Left ventricle myocardium superior (tissue), 1 donor: ENCODE results near the gene TMEM201. TPM values are rescaled to one million over a fixed set of nuclear protein-coding genes. Genes with fewer than 3 reads are reported as not detected.
"Not testable (repeated sequence)": the region's sequence is repeated elsewhere in the genome, so short reads cannot be mapped to it uniquely, and the experiment has no call there.

Experiments
- ATAC-seq: fragments of 200-7000 bp; cut with Tn5 transposase; one replicate; pipeline ENCODE4 v1.9.1; 2020; ENCODE audit warnings: mild to moderate bottlenecking, moderate library complexity
- DNase-seq: peaks from one replicate; pipeline ENCODE4 v3.0.0-alpha.2; 2020
- intact Hi-C: fragments of 100-400 bp; cut with micrococcal nuclease; formaldehyde crosslinking; loops from one replicate; pipeline ENCODE4 v1.11.0; 2022
- total RNA-seq: library from RNA; stranded (reverse); fragmentation: NEBNext Ultra II Directional; extraction: Animal tissue kit (Norgen Biotek cat#: 25700); gene quantifications from one replicate; pipeline ENCODE4 v1.2.1, GENCODE V29; 2021
- donor health status: DM: no; HTN: yes; CAD: no; lungs with severe emphysema.

Gene TMEM201
- total RNA-seq, 1 donor from 2014 or later, result 20.8 TPM

GRCh38 chr1:9612162-9612845 lies 23.6 kb downstream of the TMEM201 start:
- DNase-seq, result no peak
- no peak for ATAC-seq
- intact Hi-C loops, result no loop called here

DNA sequence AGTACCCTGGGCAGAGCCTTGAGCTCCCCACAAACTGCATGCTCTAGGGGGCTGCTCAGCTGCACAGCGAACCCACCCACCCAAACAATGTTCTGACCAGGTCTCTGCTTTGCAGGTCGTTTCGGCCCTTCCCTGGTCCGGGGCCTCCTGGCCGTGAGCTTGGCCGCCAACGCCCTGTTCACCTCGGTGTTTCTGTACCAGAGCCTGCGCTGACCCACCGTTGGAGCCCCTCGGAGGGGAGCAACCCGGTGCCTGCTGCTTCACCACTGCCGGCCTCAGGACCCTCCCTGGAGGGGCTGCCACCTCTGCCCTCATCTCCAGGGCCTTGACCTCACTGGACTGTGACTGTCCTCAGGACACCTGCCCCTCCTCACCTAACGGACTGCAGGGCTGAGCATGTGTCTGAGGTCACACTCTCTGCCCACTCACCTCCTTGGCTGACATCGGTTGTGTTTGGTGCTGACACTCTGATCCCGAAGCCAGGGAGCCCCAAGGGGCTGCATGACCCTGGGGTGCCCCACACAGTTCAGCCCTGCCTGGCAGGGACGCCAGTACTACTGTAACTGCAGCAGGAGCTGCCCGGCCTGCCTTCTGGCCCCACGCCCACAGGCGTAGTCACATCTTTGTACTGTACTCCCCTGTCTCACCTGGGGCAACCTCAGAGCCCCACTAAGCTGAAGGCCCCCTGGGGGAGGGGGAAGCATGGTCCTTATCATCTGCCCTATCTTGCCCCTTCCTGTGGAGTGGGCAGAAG lies 24.3 kb downstream of the TMEM201 start:
- intact Hi-C loops, result no loop called here
- no peak for ATAC-seq

DNA sequence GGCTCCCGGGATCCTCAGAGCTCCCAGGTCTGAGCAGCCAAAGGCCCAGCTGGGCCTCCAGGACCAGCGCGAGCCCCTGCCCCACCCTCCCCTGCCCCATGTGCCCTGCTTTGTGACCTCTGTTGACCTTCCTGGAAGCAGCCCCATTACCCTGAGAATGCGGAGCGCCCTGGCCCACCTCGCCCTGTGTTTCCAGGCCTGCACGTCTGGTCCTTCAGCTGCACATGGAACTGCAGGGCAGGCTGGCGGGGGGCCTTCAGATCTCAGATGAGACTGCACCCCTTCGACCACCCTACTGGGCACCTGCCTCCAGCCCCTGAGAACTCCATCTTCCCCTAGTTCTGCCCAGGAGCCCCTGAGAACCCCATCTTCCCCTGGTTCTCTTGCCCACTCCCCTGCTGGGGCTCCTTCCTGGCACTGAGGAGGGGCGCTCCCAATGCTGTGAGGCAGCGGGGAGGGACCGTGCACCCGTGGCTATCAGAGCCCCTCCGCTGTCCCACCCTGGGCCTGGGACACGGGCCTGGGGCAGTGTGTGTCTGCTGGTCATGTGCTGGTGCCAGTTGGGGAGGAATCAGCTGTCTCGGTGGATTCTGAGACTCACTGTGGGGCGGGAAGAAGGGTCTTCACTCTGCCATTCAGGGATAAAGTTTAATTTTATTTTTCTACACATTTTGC lies 25.1 kb downstream of the TMEM201 start:
- no peak for ATAC-seq
- intact Hi-C loops, result no loop called here
- DNase-seq, result no peak

More for the DNA sequence above, 24.3 kb downstream of the TMEM201 start:
- no peak for DNase-seq

GRCh38 chr1:9615316-9616063 lies 26.8 kb downstream of the TMEM201 start:
- ATAC-seq (peak; percentile 55), DNase-seq (peak; percentile 60)

GRCh38 chr1:9618909-9619679 lies 30.4 kb downstream of the TMEM201 start:
- ATAC-seq, result no peak
- no peak for DNase-seq
- intact Hi-C loops, result no loop called here

More at GRCh38 chr1:9615316-9616063, 26.8 kb downstream of the TMEM201 start:
- intact Hi-C loops, result no loop called here

DNA sequence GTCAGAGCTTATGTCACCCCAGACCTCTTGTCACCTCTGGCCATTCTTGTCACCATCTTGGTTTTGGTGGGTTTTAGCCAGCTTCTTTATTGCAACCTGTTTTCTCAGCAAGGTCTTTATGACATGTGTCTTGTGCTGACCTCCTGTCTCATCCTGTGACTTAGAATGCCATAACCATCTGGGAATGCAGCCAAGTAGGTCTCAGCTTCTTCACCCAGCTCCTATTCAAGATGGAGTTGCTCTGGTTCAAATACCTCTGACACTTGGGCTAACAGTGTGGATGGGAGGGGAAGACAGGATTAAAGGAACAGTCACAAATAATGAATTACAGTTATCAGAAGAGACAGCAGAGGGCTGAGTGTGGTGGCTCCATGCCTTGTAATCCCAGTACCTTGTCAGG lies 32.3 kb downstream of the TMEM201 start:
- no peak for DNase-seq
- no peak for ATAC-seq
- intact Hi-C loops, result no loop called here

GRCh38 chr1:9624081-9624480 lies 35.4 kb downstream of the TMEM201 start:
- DNase-seq (no peak), ATAC-seq (no peak)
- intact Hi-C loops, result no loop called here

- DNase-seq, intact Hi-C loops, ATAC-seq: not testable (repeated sequence)
Observed at GRCh38 chr1:9625030-9625429, 36.3 kb downstream of the TMEM201 start.

- ATAC-seq (no peak), DNase-seq (no peak)
- intact Hi-C loops, result no loop called here
Observed at GRCh38 chr1:9626201-9626608, 37.5 kb downstream of the TMEM201 start.

GRCh38 chr1:9628541-9629444 lies 40.1 kb downstream of the TMEM201 start:
- DNase-seq (no peak), ATAC-seq (no peak)
- intact Hi-C loops, result no loop called here

GRCh38 chr1:9629445-9630201 lies 40.9 kb downstream of the TMEM201 start:
- DNase-seq (peak; percentile 69), ATAC-seq (peak; percentile 59)
- intact Hi-C loops, result no loop called here

DNA sequence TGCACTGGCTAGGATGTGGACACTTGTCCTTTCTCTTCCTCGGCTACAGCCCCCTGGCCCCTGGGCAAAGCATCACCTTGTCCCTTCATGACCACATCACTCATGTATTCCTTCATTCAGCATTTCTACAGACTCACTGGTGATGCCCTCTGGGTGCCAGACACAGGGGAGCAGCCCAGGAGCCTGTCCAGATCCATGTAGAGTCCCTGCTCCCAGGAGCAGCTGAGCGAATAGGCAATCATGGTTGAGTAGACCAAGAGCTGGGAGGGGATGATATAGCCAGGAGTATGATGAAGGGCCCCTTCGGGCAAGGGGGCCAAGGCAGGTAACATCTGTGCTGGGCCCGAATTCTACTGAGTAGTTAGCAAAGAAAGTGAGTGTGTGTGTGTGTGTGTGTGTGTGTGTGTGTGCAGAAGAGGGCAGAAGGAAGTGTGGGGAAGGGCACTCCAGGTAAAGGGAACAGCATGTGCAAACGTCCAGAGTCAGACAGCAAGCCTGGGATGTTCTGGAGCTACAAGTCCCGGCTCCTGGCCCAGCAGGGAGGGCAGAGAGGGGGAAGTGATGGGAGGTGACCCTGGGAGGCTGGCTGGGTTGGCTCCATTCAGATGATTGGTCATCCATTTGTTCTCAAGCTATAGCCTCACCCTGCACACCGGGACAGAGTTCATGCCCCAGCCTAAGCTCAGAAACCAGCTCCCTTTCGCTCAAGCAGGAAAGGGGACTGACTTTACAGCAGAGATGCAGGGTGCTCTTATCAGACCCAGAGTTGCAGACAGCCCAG lies 41.8 kb downstream of the TMEM201 start:
- intact Hi-C loops, result no loop called here
- no peak for DNase-seq
- ATAC-seq, result no peak

DNA sequence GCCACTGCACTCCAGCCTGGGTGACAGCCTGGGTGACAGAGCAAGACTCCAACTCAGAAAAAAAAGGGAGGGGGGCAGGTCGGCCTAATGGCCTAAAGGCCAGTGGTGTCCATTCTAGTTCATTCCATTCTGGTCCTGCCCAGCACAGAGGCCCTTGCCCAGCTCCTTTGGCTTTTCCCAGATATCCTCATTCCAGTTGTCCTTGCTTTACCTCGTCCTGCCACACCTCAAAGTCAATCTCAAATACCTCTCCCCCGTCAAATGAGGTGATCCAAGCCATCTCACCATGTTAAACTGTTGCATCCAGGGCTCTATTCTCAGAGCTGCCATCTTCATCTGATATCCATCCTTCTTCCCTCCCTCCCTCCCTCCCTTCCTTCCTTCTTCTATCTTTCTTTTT lies 42.9 kb downstream of the TMEM201 start:
- DNase-seq (no peak), ATAC-seq (no peak)
- intact Hi-C loops, result no loop called here

DNA sequence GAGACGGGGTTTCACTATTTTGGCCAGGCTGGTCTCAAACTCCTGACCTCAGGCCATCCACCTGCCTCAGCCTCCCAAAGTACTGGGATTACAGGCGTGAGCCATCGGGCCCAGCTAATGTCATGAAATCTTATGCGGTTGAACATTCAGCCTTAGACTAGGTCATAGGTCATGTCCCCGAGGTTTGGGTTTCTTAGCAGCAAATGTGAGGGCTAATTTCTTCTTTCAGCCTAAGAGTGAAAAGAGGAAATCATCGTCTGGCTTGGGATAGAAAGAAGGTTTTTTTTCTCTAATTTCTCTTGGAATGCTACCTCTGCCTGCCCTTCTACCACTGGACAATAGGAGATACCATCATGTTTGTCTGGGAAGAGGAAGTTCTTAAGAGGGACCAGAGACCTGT lies 44.8 kb downstream of the TMEM201 start:
- DNase-seq, result no peak
- no peak for ATAC-seq
- intact Hi-C loops, result no loop called here

GRCh38 chr1:9634582-9634981 lies 45.9 kb downstream of the TMEM201 start:
- ATAC-seq, result no peak
- intact Hi-C loops, result no loop called here

GRCh38 chr1:9639227-9639626 lies 50.5 kb downstream of the TMEM201 start:
- DNase-seq (no peak), ATAC-seq (no peak)
- intact Hi-C loops, result no loop called here

More at GRCh38 chr1:9634582-9634981, 45.9 kb downstream of the TMEM201 start:
- no peak for DNase-seq
